HL-60/S4 treated with retinoic acid at 250 ng/mL for 4 days and 3 days (cell line): Measurements from ENCODE around the gene GLRX.
"Not testable (repeated sequence)": the region's sequence is repeated elsewhere in the genome, so short reads cannot be mapped to it uniquely, and the experiment has no call there.

Experiments used
- in situ Hi-C: fragments of 300-500 bp; cut with MboI; formaldehyde crosslinking; loops from 2 replicates; pipeline ENCODE4 v1.7.0; 2022; ENCODE audit warnings: low sequenced_read_pairs

Gene GLRX

DNA sequence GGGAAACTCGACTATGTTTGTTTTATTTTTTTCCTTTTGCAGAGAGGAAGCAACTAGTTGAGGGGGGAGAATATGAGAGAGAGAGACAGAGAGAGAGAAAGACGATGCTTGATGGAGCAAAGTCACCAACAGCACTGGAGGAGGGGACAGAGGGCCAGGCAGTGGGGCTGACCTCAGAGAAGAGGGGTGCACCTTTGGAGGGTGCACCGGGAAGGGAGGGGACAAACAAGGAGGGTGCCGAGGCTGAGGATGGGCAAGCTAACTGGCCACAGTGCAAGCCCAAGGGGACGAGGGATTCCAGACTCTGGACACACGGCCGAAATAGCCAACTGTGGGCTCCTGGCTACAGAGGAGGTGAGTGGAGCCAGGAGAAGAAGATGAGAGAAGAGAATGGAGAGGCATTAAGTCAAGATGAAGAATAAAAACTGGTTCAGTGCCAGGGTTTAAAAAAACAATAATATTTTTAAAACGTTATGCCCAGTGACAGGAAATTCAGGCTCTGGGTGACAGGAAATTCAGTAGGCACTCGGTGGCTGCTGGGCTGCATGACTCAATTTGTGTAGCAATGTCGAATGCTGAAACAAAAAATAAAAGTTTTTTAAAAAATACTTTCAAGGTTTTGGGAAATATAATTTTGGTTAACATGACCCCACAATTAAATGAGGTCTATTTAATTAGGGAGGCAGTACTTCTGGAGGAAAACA is 13.3 kb upstream of the GLRX start:
- in situ Hi-C loops = no loop called here

DNA sequence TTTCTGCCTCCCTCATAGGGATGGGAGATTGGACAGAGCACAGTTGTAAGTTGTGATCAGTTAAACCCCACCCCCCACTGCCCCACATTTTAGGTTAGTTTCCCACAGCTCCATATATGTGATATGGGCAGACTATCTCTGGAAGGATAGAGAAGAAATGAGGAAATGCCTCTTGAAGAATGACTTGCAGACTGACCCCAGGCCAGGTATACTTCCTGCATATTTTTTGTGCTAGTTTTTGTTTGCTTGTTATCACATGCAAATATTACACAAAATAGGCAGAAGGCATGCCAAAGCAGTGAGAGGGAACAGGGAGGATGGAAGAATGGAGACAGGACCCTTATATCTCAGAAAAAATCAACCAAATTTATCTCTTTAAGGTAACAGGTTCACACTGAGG is 10.1 kb upstream of the GLRX start:
- in situ Hi-C loops = no loop called here

DNA sequence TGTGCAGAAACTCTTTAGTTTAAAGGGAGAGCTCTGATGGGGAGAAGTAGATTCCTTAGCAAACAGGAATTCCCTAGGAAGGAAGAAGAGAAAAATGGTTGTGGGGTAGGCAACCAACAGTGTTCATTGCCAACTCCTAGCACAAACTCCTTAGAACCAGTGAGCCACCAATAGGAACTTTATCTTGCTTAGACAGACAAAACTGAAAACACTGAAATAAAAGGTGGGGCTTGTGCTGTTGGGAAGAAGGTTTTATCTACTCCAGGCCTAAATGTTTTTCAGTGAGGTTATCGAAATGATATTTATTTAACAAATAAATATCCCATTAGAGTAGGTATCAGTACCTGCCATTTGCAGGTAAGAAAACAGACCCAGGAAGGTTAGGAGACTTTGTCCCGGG is 7.7 kb upstream of the GLRX start:
- in situ Hi-C loops = no loop called here

DNA sequence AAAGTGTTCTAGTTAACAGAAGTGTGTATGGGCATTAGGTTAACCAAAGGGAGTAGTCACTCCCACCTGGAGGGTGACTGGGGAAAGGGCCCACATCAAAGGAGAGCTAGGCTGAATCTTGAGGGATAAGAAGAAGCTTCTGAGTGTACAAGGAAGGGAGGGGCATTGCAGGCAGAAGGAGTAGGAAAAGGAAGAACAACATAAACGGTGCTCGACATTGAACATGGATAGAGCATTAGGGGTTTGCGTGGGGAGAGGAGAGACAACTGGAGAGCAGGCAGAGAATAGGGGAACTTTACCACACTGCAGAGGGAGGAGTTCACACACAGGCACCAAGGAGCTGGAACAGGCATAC is 5.3 kb upstream of the GLRX start:
- in situ Hi-C loops = no loop called here

DNA sequence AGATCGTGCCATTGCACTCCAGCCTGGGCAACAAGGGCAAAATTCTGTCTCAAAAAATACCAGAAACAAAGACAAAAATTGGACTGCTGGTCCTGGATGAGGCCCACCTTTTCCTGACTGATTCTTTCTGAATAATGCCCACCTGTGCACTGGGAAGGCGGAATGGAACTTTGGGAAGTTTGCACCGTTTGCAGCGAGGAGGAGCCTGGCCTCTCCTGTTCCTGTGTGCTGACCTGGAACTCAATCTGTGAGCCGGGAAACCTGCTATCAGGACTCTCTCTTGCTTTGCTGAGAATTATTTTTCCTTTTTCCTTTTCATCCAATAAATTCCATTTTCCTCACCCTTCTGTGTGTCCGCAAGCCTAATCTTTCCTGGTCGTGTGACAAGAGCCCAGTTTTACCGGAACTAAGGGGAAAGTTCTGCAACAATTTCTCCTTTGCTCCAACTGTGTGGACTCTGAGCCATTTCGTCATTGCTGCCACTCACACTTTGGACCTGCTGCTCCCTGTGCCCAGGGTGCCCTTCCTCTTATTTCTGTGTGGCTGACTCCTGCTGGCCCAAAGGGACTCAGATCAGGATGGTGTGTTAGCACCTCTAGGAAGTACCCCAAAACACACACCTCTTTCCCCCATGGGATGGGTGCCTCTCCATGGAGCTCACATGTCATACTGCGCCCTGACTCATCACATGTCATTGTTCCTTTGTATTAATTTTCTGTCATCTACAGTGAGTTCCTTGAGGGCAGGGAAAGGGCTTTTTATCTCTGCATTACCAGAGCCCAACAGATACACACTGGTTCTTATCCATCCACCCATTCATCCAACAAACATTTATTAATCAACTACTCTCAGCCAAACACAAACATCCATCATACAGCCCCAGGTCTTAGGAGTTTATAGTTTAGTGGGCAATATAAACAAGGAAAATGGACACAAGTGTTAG is 4.7 kb upstream of the GLRX start:
- in situ Hi-C loops = no loop called here

DNA sequence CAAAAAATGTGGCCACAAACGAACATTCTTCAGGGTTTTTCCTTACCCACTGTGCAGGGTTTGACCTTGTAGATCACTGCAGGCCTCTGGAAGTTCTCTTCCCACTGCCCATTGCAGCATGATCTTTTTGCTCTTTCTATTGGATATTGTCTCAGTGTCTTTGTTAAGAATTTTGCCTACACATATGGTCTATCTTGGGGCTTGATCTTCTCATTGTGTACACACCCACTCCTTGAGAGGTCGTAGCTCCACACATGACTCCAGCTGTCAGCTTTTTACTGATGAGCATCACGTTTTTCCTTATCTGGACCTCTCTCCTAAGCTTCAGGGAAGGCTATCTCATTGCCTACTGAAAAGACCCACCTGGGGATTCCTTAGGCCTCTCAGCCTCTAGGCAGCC is 3.0 kb upstream of the GLRX start:
- in situ Hi-C loops = no loop called here

DNA sequence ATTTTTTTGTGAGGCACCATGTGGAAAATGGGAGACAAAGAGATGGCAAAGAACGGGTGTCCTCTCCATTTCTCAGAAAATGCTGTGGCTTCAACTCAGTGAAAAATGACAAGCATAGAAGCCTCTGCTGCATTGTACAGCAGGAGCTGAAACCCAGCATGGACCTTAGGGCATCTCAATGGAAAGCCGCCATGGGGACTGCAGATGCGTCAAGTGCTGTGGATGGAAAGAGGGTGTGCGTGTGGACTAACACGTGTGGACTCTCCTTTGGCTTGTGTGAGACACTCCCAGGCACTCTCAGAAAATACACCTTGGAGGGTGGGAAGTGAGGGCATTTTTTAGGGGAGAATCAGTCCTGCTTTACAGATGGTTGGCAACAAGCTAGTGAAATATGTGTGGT is 2.2 kb upstream of the GLRX start:
- in situ Hi-C loops = no loop called here

DNA sequence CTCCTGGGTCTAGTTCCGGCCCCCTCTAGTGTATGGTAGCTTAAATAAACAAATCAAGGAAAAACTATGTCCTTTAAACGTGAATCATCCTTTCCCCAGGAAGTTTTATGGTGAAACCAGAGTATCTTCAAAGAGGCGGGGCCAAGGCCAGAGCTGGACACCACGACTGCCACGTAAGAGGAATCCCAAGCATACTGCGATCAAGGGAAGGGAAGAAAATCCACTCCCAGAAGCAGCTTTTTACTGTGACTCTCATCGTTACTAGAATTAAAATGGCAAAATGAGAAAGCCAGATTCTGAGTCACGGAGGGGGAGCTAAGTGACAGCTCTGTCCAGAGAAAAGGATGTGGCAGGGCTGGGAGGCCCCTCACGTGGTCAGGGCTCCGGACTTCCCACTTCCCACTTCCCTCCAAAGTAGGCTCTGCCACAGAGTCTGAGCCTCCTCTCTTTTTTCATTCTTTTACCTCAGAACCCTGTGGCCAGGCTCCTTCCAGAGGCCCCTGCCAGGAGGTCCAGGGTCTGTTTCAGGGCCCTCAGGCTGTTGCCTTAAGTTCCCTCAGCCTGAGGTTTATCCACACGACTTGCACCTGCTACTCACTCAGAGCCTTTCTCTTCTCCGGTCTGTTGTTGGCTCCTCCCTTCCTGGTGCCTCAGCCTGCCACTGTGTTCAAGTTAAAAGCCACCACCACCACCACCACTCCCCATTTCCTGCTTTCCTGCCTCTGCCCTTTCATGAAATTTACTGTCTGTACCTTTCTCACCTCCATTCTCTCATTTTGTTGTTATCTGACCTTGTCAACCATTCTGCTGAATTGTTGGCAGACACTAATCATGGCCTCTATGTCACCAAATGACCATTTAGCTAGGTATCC is 1.4 kb upstream of the GLRX start:
- in situ Hi-C loops = no loop called here

DNA sequence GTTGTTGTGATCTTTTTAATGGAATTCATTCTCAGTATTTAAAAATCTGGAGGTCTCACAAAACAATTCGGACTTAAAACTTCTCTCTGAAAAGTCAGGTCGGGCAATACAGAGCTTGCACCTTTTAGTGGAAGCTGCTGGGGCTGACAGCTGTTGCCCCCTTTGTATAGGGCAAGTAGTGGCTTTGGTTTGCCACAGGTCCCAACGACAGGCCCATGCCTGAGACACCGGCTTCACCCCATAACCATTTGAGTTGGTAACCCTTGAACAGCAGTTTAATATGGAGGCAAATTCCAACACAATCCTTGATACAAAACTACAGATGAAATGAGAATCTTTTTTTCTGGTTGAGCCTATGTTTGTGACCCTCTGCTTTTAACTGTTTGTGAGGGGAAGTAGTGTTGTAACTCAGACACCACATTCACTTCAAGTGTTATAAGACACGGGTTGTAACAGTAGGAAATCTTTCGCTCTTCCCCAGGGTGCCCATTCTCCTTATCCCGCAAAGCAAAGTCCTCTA is 752 bp upstream of the GLRX start:
- in situ Hi-C loops = no loop called here

DNA sequence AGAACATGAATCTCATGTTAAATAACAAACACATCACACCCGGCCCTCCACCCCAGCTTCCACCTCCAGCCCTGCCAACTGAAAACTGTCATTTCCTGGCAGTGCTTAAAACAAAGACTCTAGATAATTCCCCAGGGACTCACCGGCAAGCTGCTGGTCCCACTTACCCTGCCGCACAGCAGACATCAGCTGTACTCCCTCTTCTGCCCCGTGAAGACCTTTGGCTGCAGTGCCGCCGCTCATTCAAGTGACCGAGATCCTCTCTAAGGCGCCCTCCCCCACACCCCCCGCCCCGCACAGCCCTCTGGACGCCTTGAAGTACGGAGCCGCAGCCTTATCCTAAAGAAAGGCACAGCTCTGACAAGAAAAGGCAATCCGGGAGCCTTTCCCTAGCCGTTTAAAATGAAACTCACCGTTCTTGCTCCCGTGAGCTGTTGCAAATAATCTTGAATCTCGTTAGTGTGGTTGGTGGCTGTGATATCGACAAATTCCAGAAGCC is 434 bp downstream of the GLRX start:
- in situ Hi-C loops = no loop called here

DNA sequence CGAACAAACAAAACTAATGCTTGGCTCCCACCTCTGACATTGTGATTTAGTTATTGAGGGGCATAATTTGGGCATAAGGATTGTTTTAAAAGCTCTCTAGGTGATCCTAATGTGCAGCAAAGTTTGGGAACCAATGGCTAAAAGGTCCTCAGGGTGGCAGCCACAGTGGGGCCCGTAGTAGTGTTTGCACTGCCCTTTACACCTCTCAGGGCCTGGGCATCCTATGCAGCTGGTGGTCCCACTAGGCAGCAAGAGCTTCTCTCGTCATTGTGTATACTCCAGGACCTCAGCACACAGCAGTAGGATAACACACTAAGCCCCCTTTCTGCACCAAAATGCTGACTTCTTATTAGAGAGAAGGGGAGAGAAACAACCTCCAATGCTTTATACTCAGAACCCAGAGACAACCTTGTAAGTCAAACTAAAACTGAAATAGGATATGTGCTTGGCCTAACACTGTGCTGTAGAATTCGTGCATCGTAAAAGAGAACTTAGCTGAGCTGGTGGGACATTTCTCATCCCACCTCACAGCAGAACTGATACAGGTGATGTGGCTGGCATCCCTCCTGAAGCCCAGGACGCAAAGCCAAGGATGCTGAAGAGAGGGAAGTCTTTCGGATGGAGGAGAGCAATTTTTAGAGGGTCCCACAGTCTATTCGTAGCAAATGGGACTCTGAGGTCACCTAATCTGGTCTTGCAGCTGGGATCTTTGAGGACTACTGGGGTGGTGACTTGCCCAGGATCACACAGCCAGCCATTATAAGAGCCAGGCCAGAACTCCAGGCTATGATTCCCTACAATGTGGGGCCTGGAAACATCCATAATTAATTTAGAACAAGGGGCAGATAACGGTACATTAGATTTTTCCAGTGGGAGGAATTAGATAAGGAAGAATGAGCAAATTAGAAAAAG is 1.2 kb downstream of the GLRX start:
- in situ Hi-C loops = no loop called here

DNA sequence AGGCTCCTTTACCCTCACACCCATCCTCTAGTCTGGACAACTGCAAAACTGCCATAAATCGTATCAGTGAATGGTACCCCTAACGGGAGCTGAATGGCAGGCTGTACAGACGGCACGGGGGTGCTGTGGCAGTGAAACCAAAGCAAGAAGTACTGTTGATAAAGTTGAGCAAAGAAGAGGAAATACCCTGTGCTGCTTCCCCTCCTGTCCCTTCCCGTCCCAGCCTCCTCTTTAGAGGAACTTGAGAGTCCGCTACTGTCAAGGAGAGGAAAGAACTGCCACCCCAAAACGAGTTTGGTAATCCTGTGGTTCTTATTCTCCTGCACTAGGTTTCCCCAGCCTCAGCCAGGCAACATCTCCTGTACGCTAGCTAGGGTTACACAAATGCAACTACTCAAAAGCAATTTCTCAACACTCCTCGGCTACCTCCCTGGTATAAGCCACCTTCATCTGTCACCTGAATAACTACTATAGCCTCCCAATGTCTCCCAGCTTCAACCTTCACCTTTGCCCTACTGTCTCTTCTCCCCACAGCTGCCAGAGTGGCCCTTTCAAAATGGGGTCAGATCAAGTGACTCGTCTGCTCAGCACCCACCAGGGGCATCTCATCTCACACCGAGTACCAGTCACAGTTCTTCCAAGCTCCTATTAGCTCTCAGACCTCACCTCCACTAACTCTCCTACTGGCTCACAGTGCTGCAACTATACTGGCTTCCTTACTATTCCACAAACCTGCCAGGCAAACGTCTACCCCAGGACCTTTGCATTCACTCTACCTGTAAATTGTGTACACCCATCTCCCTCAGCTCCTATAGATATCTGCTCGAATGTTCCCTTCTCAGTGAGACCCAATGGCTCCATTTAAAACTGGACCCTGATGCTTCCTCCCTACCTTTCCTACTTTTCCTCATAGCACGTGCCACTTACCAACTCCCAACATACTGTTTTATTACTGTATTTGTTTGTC is 4.1 kb downstream of the GLRX start:
- in situ Hi-C loops = no loop called here

DNA sequence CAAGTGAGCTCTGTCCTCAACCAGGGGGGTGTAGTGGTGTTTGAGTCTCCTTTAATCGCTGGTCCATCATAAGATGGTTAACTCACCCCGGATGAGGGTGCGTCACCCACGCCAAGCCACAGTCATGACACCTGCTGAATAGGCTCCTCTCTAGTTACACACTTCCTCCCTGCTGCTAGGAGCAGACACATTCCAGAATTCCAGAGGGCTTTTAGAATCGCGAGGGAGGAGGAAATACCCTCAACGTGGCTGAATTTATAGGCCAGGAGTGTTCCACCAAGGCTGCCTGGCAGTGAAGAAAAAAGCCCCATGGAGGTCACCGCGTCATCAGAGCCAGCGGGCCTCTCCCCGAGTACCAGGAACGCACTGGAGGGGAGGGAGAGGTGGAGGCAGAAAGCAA is 5.1 kb downstream of the GLRX start:
- in situ Hi-C loops = no loop called here

DNA sequence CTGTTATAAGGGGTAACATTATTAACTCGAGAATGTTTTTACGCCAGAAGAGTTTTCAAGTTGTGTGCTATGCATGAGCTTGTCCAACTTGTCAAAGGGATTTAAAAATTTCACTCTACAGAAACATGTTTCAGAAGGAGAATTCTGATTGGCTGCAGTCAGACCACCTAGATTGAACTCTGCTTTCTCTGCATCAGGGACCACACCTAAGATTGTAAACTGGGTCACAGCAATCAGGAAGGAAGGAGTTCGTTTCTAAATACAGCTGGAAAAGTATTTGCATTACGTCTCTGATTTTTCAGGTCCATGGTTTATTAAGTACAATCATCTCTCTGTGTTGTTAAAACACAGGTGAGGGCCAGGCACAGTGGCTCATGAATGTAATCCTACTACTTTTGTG is 5.8 kb downstream of the GLRX start:
- in situ Hi-C loops = no loop called here

DNA sequence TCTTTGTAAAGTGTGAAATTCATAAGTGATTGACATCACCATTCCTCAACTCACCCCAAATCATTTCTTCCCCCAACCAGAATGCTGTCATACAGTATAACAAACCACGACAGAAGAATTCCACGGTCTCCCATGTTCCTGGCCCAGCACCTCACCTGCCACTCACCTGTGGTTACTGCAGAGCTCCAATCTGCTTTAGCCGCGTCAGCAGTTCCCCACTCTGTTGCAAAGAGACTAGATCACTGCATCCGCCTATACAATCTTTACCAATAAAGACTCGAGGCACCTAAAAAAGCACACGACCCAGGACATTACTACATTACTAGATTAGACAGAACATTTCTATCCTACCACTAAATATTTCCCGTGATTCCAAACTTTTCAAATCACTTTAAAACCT is 6.2 kb downstream of the GLRX start:
- in situ Hi-C loops = no loop called here

DNA sequence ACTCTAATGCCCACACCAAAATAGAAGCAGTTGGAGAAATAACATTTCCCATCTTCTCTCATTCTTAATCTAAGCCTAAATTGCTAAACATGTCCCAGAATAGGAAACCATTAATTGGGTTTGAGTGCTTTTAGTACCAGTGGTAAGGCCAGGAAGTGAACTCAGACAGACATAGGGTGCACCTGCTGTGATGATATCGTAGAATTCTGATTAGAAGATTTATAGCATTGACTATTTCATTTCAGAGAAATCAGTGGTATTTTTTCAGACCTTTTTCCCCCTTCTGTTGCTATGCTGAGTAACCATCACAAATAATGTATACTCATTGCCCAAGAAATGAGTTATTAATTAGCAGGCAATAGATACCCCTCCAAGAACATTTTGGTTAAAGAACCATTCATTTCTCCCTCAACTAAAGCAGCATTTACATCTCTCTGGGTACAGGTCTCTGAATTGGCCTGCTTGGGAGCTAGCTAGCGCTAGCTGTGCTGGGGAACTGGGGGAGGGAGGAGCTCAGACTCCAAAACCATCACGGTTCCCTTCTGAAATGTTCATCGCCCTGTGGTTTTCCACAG is 7.3 kb downstream of the GLRX start:
- in situ Hi-C loops = no loop called here

DNA sequence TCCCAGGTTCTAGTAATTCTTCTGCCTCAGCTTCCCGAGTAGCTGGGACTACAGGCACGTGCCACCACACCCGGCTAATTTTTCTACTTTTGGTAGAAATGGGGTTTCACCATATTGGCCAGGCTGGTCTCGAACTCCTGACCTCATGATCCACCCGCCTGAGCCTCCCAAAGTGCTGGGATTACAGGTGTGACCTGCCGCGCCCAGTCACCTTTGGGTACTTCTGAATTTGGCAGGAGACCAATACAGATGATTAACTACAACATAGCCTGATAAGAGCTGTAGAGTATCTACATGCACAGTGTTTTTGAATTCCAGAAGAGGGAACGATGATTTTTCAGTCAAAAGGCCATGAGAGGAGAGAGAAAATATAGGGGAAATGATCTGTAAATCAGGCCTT is 9.5 kb downstream of the GLRX start:
- in situ Hi-C loops = not testable (repeated sequence)

DNA sequence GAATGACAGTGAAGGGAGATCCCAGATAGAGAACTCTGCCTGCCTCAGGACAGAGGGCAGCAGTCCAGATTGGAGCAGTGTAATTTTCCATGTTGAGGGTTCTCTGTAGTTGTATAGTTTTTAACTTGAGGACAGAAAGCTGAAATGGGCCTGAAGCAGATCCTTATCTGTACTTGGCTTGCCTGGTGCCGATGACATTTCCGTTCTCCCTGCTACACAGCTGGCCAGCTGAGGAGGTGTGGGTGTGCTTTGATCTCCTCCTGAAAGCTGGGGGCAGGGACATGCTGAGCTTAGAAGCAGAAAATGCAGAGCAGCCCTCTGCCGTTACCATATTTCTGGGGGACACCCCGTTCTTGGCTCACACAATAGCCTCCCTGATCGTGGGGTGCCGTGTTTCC is 10.5 kb downstream of the GLRX start:
- in situ Hi-C loops = no loop called here
